Muscle layer of colon (tissue), 2 donors: ENCODE measurements around the gene KRT12.

Source experiments
- H3K27ac ChIP-seq: one replicate; pipeline ENCODE4 v1.7.0; 2013; ENCODE audit warnings: low read depth, mild to moderate bottlenecking, low read length, moderate library complexity
- H3K27me3 ChIP-seq, 2 donors: one replicate each; pipeline ENCODE4 v1.7.0; 2013; ENCODE audit warnings: low read length in 2 of 2, mild to moderate bottlenecking in 2 of 2; ENCODE audit not compliant: insufficient read depth in 2 of 2, control insufficient read depth in 1 of 2
- H3K36me3 ChIP-seq: one replicate; pipeline ENCODE4 v1.7.0; 2013; ENCODE audit warnings: mild to moderate bottlenecking, low read length; ENCODE audit not compliant: insufficient read depth
- H3K4me1 ChIP-seq: one replicate; pipeline ENCODE4 v1.7.0; 2013; ENCODE audit warnings: mild to moderate bottlenecking, low read length; ENCODE audit not compliant: insufficient read depth
- H3K4me3 ChIP-seq, 2 donors: one replicate each; pipeline ENCODE4 v1.7.0; 2013; ENCODE audit warnings: low read length in 2 of 2, low read depth in 1 of 2, mild to moderate bottlenecking in 1 of 2, moderate library complexity in 1 of 2
- H3K9ac ChIP-seq: one replicate; pipeline ENCODE4 v1.7.0; 2013; ENCODE audit warnings: low read length
- H3K9me3 ChIP-seq: one replicate; pipeline ENCODE4 v1.7.0; 2013; ENCODE audit warnings: mild to moderate bottlenecking, low read length
- donor health status: abdominal sarcoma.
- donor health status: Adenocarcinoma of cecum.

Gene KRT12

GRCh38 chr17:40866838-40867237 is at the start of gene KRT12:
KRT12 (minus strand) TSS chr17:40867223; CDS start chr17:40867186, 37 bp downstream.
- H3K27ac ChIP-seq = no peak within 1 kb of the TSS
- no peak within 1 kb of the TSS for H3K9ac ChIP-seq
- no peaks in the 10 kb centered on the region for H3K36me3 ChIP-seq
- H3K4me3 ChIP-seq = no peak within 1 kb of the TSS
- H3K27me3 ChIP-seq = no peaks in the 10 kb centered on the region
- H3K9me3 ChIP-seq = no peaks in the 10 kb centered on the region
- H3K4me1 ChIP-seq = no peaks in the 10 kb centered on the region

GRCh38 chr17:40916366-40916765 is 49.3 kb upstream of the KRT12 start:
- no peaks in the 10 kb centered on the region for H3K9me3 ChIP-seq
- no peaks in the 10 kb centered on the region for H3K36me3 ChIP-seq
- no peak overlapping the region for H3K4me3 ChIP-seq
- no peak overlapping the region for H3K9ac ChIP-seq
- H3K4me1 ChIP-seq = no peaks in the 10 kb centered on the region
- no peaks in the 10 kb centered on the region for H3K27me3 ChIP-seq
- no peak overlapping the region for H3K27ac ChIP-seq

GRCh38 chr17:40915721-40916256 is 48.8 kb upstream of the KRT12 start:
- Histone ChIP-seq H3K9me3 (no peaks in the 10 kb centered on the region), H3K9ac (no peak overlapping the region), H3K27me3 (no peaks in the 10 kb centered on the region), H3K4me1 (peaks cover under 1% of the 10 kb centered on the region), H3K36me3 (no peaks in the 10 kb centered on the region), H3K27ac (no peak overlapping the region), H3K4me3 (no peak overlapping the region)

GRCh38 chr17:40915199-40915661 is 48.2 kb upstream of the KRT12 start:
- Histone ChIP-seq H3K36me3 (no peaks in the 10 kb centered on the region), H3K4me3 (no peak overlapping the region), H3K4me1 (peaks cover 7% of the 10 kb centered on the region), H3K9ac (no peak overlapping the region), H3K9me3 (no peaks in the 10 kb centered on the region), H3K27ac (no peak overlapping the region), H3K27me3 (no peaks in the 10 kb centered on the region)

GRCh38 chr17:40914075-40914855 is 47.2 kb upstream of the KRT12 start:
- Histone ChIP-seq H3K4me3 (no peak overlapping the region), H3K9me3 (no peaks in the 10 kb centered on the region), H3K27me3 (no peaks in the 10 kb centered on the region), H3K27ac (no peak overlapping the region), H3K4me1 (peaks cover 16% of the 10 kb centered on the region), H3K36me3 (no peaks in the 10 kb centered on the region), H3K9ac (no peak overlapping the region)

DNA sequence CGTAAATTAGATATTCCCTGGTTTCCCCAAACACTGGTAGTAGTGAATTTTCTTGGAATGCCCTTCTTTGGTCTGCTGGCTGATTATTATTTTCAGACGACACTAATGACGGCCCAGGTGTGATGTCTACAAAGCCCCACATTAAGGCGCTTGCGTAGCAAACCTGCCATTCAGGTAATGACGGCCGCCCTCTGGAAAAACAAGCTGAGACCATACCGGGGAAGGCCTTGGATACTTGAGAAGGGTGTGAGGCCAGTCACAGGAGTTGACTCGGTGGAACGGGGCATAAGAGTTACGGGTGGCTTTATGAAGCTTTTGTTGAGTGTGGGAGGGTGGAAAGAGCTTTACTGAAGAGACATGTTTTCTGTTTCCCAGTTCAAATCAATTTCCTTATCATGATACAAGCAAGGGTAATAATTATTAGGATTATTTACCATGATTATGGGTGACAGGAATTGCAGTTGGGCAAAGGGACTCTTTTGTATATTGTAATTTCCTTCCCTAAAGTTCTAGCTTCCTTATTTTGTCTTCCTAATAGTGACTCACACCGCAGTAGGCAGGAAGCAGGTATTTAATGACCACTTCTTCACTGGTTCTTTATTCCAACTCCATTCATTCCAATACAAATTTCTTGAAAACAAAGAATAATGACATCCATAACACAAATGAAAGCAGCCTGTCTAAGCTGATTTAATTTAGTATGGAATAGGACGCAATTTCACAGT is 45.6 kb upstream of the KRT12 start:
- peaks cover 0 to 4% of the 10 kb centered on the region in 2 donors for H3K27me3 ChIP-seq
- peaks cover 16% of the 10 kb centered on the region for H3K4me1 ChIP-seq
- no peak overlapping the region for H3K27ac ChIP-seq
- H3K9me3 ChIP-seq = no peaks in the 10 kb centered on the region
- no peak overlapping the region for H3K4me3 ChIP-seq
- H3K36me3 ChIP-seq = no peaks in the 10 kb centered on the region
- no peak overlapping the region for H3K9ac ChIP-seq

- no peak overlapping the region for H3K4me3 ChIP-seq
- no peaks in the 10 kb centered on the region for H3K9me3 ChIP-seq
- H3K27ac ChIP-seq = no peak overlapping the region
- no peak overlapping the region for H3K9ac ChIP-seq
- no peaks in the 10 kb centered on the region for H3K36me3 ChIP-seq
- H3K4me1 ChIP-seq = peaks cover 16% of the 10 kb centered on the region
- peaks cover 0 to 5% of the 10 kb centered on the region in 2 donors for H3K27me3 ChIP-seq
Measured at GRCh38 chr17:40910441-40910841, 43.4 kb upstream of the KRT12 start.

GRCh38 chr17:40909755-40910154 is 42.7 kb upstream of the KRT12 start:
- peaks cover 16% of the 10 kb centered on the region for H3K4me1 ChIP-seq
- H3K9ac ChIP-seq = no peak overlapping the region
- H3K4me3 ChIP-seq = no peak overlapping the region
- no peaks in the 10 kb centered on the region for H3K36me3 ChIP-seq
- no peak overlapping the region for H3K27ac ChIP-seq
- H3K27me3 ChIP-seq = peaks cover 0 to 5% of the 10 kb centered on the region in 2 donors
- no peaks in the 10 kb centered on the region for H3K9me3 ChIP-seq

DNA sequence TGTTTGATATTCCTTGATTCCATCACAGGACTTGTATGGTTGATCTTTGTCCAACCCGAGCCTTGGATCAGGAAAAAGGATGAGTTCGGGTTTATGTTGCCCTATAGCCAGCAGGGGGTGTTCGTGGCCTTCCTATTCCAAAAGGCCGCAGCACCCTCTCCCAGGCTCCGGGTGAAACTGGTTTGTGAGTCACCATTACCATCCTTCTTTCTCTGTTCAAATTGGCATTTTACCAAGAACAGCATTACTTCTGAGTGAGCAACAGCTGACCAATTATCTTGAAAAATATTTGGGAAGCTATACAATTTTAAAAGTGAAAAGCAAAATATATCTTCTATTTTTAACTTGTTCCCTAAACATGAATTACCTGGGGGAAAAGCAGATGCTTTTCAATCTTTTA is 42.3 kb upstream of the KRT12 start:
- Histone ChIP-seq H3K27ac (no peak overlapping the region), H3K4me3 (no peak overlapping the region), H3K9me3 (no peaks in the 10 kb centered on the region), H3K4me1 (peaks cover 16% of the 10 kb centered on the region), H3K36me3 (no peaks in the 10 kb centered on the region), H3K27me3 (peaks cover 0 to 5% of the 10 kb centered on the region in 2 donors), H3K9ac (no peak overlapping the region)

DNA sequence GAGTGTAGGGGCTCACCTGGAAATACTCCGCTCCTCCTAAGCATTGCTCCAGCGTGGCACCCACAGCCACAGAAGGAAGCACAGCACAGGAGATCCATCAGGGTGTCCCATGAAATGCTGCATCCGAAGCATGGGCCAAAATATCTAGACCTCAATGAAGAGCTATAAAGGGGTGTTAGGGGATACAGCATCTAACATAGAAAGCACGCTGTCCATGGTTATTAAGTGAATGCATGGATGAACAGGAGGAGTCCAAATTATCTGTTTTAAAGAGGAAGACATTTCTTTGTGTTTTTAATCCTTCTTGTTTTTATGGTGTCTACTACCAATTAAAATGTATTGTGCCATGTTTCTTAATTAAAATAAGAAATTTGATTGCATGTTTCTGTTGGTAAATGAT is 39.6 kb upstream of the KRT12 start:
- Histone ChIP-seq H3K27me3 (peaks cover 0 to 5% of the 10 kb centered on the region in 2 donors), H3K27ac (no peak overlapping the region), H3K36me3 (no peaks in the 10 kb centered on the region), H3K9me3 (no peaks in the 10 kb centered on the region), H3K4me1 (peaks cover 16% of the 10 kb centered on the region), H3K4me3 (no peak overlapping the region), H3K9ac (no peak overlapping the region)

DNA sequence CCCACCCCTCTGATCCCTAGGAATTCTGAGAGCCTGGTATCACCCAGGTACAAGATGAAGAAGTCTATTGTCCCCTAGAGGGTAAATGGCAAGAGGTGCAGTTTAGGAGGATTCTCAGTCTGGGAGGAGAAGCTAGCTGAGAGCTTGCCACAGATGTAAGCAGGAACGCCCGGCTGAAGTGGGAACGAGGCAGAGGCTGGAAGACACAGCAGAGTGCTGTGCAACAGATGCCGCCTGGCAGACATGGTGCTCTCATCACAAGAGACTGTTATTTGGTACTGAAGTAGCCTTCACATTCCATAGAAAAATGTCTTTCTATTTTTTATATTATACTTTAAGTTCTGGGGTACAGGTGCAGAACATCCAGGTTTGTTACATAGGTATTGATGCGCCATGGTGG is 38.3 kb upstream of the KRT12 start:
- H3K9me3 ChIP-seq = no peaks in the 10 kb centered on the region
- no peak overlapping the region for H3K27ac ChIP-seq
- peaks cover 11% of the 10 kb centered on the region for H3K4me1 ChIP-seq
- no peak overlapping the region for H3K4me3 ChIP-seq
- H3K36me3 ChIP-seq = no peaks in the 10 kb centered on the region
- H3K9ac ChIP-seq = no peak overlapping the region
- peaks cover 0 to 5% of the 10 kb centered on the region in 2 donors for H3K27me3 ChIP-seq
